Measurements from ENCODE around the gene SLX4IP.

DNA sequence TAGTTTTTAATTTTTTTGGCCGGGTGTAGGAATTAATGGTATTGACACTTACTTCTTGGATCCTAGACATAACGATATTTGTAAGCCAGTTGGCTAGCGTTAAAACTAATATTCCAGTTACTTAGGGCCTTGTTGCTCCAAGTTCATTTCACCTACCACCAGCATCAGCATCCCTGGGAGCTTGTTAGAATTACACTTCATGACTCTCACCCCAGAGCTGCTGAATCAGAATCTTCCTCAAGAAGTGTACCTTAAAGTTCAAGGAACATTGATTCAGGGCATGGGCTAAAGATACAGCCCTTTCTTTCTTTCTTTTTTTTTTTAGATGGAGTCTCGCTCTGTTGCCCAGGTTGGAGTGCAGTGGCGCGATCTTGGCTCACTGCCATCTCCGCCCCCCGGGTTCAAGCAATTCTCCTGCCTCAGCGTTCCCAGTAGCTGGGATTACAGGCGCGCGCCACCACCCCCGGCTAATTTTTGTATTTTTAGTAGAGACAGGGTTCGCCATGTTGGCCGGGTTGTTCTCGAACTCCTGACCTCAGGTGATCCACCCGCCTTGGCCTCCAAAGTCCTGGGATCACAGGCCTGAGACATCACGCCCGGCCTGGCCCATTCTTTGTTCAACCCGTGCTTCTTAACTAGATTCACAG, 1.1 kb downstream of the SLX4IP start:
- TF ChIP-seq POLR2A (IDR thresholded peaks at IDR 0.05; ENCODE audit: low read depth, low read length): no peak
- no peak for TF ChIP-seq TAF1 (IDR thresholded peaks at IDR 0.05; ENCODE audit: borderline replicate concordance, low read depth, low read length)

Measured in GM12892 (cell line).